HG03280 (cell line): ENCODE measurements around the gene SLC25A19.

Experiments
- ATAC-seq: cut with Tn5 transposase; IDR thresholded peaks from one replicate; pipeline ENCODE4 v1.9.1; 2021; ENCODE audit warnings: mild to moderate bottlenecking, moderate library complexity; ENCODE audit not compliant: unreplicated experiment

SLC25A19 gene

DNA sequence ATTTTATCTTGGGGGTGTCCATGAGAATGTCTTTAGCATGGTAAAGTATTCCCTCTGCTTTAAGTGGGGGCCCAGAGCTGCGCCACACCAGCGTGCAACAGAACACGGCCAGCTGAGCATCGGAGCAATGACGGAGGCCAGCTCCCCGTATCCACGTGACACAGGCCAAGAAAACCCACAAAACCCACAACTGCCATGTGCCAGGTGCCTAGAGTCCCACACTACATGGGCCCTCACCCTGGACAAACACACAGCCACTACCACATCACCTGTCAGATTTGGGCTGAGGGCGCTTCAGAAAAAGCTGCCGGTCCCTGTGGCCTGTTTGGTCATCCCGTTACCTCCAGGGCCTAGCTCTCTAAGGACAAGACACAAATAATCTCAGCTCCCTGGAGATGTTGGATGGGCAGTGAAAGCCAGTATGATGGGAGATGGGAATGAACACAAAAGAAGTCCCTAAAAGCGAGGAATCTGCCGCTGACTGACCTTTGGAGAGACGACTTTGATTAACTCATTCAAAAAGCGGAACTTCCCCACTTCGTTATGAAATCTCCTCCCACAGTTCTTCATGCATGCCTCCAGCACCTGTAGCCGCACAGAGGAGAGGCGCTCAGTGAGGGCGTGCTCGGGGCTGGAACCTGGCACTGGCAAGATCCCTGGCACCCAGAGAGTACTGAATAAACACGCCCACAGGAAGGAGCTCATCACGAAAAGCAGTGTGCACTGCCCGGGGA is 44.9 kb downstream of the SLC25A19 start:
- no peak for ATAC-seq

DNA sequence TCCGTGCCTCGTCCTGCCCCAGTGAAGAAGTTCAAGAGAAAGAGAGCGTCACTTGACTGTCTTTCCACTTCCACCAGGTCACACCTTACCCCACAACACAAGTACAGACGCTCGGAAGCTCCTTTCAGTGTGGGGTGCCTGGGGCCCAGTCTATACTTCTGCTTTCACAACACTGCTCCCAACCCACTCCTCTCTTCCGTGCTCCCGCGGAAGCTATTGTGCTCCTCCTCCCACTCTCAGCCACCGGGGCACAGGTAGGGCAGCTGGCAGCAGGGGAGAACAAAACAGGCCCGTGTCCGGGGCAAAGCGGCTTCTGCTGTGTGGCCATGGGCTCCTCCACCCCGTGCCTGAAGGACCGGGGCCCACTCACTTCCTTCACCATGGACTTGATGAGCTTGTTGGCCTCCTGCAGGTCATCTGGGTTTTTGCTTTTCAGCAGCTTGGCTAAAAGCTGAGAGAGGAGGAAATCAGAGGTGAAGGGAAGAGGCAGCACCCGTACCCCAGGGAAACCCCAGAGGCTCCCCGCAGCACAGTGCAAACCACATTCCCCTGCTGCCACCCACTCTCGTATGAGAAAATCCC is 46.7 kb downstream of the SLC25A19 start:
- ATAC-seq, result no peak

DNA sequence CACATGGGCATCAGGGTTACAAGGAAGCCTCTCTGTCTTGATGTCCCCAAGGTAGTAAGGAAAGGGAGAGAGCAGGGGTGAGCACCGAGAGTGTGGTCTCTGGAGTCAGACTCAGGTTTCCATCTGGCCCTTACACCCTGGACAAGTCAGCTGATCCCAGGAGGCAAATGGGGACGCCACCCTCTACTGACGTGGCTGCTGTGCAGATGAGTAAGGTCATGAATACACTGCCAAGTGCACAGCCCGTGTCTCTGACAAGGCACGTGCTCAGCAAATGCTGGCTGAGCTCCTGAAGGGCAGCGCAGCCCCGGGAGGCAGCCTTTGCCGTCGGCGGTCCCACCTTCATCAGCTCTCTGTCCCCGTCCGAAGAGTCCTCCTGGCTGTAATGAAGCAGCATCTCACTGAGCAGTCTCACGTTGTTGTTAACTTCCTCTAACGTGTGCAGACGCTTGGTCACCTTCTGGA is 47.2 kb downstream of the SLC25A19 start:
- ATAC-seq, result no peak

DNA sequence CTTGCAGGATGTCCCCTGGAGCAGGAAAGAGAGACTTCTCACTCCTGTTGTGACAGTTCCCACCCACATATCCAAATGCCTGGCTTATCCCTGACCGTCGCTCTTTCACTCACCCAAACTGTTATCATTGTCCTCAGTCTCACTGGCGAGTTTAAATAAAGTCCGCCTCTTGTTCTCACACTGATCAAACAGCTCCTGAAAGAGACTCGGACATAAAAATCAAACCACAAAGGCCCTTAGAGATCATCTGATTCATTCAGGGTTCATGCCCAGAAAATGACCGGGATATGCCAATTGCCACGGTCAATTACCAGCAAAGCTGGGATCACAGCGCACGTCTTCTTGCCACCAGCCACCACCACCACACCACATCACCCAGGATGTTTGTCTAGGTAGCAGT is 47.7 kb downstream of the SLC25A19 start:
- ATAC-seq, result no peak

DNA sequence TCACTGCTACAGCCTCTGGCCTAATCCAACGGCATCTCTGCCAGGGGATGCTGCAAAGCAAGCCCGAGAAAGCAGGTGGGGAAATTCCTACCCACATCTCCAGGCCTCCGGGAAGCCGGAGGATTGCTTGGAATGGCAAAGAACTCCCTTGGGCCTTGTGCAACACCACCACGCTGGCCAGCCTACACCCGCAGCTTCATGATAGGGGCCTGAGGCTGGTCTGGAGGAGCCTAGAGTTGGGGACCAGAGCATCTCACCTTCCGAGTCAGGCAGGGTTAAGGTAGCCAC is 48.1 kb downstream of the SLC25A19 start:
- no peak for ATAC-seq

DNA sequence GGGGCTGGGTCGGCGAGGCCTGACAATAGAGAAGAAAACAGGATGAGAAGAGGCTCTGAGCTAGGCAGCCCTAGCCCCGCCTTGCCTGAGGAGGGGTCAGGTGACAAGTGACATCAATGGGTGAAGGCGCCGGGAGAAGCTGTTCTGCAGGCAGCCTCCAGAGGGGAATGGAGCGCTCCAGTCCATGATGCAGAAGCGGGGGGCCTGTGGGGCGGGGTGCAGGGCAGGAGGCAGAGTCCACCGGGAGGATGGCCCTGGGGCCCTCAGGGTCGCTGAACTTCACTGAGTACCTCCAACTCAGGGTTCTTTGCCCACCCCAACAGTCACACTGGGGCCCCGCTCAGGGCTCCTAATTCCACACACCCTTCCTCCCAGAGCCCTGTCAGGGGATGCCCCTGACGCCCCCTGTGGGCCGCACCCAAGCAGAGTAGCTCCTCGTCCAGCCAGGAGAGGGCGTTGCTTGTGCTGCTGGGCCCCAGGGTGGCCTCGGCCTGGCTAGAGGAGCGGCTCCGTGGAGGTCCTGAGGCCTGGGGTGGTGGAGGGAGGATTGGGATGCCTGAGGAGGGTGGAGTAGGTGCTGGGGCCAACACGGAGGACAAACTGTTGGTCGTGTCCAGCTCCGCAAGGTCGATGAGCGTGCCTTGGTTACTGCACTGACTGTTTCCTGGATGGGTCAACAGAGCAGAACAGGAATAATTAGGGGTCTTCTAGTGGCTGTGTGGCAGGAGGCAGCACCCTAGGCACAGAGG is 48.7 kb downstream of the SLC25A19 start:
- no peak for ATAC-seq

DNA sequence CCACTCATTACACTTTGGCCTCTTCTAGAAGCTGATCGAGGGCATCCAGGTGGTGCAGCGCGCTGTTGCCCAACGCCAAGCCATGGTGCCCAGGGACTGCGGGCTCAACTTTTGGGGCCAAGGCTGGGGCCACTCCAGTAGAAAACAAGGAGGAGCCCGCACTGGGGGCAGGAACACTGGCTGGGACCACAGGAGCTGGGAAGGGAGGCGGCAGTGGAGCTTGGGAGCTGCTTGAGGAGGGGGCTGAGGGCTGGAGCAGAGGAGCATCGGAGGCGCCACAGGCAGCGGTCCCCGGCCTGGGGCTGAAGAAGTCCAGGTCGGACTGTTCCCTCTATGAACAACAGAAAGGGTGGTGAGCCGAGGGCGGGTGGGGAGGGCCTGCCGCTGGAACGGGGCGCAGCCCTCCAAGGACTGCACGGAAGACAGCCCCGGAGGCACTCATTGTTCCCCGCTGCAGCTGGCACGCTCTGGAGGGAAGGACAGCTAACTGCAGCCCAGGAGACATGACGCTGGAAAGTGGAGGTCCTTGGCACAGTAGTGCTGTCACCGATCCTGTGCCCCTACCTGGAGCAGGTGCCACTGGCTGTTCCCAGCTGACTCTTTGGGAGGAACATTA is 49.3 kb downstream of the SLC25A19 start:
- ATAC-seq, result no peak

DNA sequence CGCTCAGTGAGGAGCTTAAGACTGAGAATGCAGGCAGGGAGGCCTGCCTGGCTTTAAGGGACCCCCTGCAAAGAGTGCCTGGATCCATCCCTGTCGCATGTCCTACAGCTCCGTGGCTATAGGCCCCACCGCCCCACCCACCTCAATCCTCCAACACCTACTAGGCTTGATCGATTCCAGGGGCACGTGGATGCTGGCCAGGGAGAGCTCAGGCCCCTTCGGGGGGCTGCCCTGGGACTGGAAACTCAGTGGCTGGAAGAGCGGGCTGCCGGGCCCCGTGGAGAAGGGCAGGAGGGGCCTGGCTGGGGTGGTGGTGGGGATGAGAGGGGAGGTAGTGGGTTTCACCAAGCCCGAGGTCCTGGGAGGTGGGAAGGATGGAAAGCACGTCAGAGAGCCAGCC is 50.0 kb downstream of the SLC25A19 start:
- no peak for ATAC-seq

DNA sequence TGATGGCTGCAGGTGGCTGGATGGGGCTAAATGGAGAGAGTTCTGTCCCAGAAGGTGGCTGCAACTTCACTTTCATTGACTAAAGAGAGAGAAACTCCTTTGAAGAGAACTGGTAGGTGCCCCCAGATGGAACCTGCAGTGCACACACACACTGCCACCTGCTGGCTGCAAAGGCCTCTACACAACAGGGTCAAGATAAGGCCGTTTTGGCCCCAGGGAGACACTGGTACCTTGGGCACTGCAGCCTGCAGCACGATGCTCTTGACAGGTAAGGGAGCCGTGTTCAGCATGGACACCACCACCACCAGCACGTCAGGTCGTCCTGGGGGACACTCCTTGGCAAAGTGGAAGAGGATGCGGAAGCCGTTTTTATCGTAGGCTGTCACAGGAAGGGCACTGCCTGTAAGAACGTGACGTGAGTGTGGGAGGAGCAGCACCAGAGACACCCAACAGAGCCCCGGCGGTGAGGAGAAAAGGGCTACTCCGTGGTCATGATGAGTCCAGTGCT is 50.5 kb downstream of the SLC25A19 start:
- peak; percentile 68 for ATAC-seq

DNA sequence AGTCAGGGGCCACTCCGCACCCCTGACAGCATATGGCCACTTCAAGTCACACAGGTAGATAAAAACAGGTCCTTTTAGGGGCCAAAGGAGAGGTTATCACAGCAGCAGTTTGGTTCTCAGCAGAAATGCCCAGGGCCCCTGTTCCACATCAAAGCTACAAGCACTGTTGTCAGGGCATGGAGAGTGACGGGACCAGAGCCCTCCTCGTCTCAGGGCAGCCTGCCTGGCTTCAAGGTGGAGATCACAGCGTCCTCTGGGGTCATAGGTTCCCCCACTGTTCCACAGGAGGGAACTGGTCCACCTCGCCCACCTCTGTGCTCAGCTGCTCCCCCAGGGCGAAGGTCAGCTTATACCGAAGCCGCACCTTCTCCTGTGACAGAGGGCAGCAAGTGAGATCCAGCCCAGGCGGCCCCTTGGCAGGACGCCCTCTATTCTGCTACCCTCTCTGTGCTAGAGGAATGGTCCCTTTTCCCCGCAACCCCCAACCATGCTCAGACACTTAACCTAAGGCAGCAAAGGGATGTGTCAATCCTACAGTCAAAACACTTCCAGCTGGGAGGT is 51.1 kb downstream of the SLC25A19 start:
- no peak for ATAC-seq

DNA sequence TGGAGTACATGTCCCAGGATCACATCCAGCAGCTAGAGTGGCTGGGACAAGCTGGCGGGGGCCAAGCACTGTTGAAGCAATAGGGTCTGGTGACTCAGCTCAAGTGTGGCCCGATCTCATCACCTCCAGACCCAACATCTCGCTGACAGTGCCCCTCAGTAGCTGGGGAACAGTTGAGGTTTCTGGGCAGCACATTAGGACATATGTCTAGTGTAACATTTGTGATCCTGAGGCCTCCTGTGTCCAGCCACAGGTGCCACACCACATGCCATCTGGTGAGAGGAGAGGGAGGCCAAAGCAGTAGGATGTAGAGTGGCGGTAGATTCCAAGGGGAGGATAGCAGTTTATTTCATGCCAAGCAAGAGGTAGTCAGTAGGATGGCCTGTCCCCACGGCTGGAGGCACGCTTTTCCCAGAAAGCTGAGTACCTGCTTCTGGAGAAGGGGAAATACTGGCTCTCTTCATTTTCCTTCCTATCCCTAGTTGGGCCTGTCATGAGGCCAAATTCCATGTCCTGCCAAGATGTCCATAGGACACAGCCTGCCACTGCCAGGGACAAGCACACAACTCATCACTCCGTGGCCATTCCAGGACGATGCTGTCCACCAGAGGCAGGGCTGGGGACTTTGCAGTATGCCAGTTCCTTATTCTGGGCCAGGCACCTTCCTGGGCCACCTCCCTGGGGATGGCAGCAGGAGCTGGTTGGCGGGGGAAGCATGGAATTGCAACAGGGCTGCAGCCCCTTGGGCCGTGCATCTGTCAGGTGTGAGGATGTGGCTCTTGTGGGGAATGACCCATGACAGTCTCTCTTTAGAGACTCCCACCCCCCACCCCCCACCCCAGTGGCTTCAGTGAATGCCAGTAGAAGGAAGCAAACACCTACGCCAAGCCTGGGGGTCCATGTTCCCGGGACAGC is 51.9 kb downstream of the SLC25A19 start:
- no peak for ATAC-seq

DNA sequence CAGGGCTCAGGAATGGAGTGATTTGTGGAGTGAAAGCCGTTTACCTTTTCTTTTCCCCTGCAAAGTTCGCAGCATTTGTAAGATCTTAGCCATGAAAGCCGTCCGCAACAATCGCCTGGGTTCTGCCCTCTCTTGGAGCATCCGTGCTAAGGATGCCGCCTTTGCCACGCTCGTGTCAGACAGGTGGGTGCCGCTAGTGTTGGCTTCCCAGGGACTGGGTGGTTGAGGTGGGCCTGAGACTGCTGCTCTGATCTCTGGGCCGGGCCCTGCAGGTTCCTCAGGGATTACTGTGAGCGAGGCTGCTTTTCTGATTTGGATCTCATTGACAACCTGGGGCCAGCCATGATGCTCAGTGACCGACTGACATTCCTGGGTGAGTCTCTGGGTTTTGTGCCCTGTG is 56.4 kb downstream of the SLC25A19 start:
- ATAC-seq, result no peak

DNA sequence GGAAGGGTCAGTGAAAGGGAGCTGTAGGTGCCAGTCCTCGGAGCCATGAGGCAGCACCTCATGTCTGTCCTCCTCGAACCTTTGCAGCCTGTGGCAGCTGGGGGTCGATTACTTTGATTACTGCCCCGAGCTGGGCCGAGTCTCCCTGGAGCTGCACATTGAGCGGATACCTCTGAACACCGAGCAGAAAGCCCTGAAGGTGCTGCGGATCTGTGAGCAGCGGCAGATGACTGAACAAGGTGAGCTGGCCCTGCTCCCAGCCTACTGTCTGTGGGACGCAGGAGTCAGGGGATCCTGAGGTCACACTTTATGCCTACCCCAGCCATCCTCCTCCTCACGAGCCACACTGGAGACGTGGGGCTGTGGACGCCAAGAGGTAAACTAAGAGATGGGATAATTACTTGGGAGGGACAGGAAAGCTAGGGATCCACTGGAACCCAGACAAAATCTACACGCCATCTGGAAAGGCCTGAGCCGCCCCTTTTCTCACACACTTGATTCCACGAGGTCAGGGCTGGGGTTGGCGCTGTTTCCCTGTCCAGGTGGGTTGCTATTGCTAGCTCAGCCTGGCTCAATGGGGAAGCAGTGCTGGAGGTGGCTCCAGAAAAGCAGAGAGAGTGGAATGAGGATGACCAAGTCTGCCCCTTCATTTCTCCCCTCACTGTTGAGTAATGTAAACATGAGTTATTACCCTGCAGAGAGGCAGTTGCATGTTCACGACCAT is 57.3 kb downstream of the SLC25A19 start:
- no peak for ATAC-seq

DNA sequence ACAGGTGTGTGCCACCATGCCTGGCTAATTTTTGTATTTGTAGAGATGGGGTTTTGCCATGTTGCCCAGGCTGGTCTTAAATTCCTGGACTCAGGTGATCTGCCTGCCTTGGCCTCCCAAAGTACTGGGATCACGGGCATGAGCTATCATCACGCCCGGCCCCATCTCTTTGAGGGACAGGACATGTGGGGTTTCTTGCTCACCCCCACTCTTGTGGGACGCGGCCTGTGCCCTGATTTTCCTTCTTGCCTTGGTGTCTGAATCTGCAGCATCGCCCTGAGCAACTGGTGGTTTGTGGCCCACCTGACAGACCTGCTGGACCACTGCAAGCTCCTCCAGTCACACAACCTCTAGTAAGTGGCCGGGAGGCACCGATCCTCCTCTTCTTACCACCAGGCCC is 58.2 kb downstream of the SLC25A19 start:
- ATAC-seq, result no peak

DNA sequence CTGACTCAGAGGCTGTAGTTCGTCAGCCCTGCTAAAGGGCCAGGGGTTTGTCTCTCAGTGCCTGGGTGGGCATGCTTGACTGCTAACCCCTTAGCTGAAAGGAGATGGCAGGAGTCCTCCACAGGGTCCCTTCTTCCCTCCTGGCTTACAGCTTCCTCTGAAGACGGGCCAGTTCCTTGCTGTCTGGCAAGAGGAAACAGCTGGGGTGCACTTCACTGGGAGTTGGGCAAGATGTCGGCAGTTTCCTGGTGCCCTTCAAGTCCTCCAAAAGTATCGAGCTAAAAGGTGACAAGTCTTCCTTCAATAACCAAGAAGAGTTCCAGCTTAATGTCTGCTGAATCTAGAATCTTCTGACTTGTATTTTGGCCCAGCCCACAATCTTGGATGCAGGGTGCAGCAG is 60.4 kb downstream of the SLC25A19 start:
- no peak for ATAC-seq

DNA sequence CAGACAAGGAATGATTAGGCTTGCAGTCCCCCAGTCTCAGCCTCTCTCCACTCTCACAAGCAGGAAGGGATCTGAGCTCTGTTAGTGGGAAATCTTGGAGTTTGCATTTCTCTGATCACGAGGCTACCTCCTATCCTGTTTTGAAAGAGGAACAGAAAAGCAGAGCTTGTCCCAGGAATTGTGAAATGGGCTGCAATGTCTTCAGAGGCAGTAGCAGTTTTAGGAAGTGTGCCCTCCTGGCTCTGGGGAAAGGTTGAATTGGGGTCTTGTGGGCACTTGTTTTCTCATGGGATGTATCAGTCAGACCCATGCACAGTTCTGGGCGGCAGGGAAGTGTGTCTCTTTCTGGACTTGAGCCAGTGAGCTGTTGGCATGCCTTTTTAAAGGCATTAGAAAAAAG is 60.9 kb downstream of the SLC25A19 start:
- no peak for ATAC-seq

DNA sequence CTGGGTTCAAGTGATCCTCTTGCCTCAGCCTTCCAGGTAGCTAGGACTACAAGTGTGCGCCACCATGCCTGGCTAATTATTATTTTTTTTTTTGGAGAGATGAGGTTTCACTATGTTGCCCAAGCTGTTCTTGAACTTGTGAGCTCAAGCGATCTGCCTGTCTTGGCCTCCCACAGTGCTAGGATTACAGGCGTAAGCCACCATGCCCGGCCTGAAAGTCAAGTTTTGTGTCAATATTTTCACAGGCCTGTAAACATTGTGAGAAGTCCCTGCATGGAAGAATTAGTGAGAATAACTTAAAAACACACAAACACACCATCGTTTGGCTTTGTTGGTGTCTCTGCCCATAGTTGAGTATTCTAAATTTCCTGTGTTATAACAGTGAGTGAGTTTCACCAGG is 61.5 kb downstream of the SLC25A19 start:
- no peak for ATAC-seq

DNA sequence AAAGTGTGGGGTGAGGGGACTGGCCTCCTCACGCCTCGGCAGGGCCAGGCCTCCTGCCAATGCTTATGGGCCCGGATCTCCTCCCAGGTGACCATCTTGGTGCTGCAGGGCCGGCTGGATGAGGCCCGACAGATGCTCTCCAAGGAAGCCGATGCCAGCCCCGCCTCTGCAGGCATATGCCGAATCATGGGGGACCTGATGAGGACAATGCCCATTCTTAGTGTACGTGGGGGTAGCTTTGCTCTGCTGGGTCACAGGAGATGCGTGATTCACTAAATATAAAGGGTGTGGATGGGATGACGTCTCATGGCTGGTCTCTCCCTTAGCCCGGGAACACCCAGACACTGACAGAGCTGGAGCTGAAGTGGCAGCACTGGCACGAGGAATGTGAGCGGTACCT is 64.2 kb downstream of the SLC25A19 start:
- no peak for ATAC-seq
